Fibroblast of lung (primary cell): ENCODE data around the gene EFNB2. TPM values are rescaled to one million over a fixed set of nuclear protein-coding genes. Genes with fewer than 3 reads are reported as not detected.

Source experiments
- DNase-seq, 2 donors: peaks; one replicate each; pipeline versions ENCODE4 v3.0.0 to v3.0.0-alpha.2; 2010; ENCODE audit warnings: low read depth in 2 of 2
- H2AFZ ChIP-seq: 2 replicates; pipeline ENCODE4 v1.5.1; 2012; ENCODE audit warnings: low read length, control low read depth, inconsistent platforms
- H3K27ac ChIP-seq: 2 replicates; pipeline ENCODE4 v1.5.1; 2011; ENCODE audit warnings: low read length, control low read depth; ENCODE audit not compliant: insufficient read depth
- H3K27me3 ChIP-seq: 2 replicates; pipeline ENCODE4 v1.5.1; 2011; ENCODE audit warnings: mild to moderate bottlenecking, low read length; ENCODE audit not compliant: control insufficient read depth, insufficient read depth
- H3K36me3 ChIP-seq: 2 replicates; pipeline ENCODE4 v1.5.1; 2011; ENCODE audit warnings: low read length; ENCODE audit not compliant: control insufficient read depth, insufficient read depth
- H3K4me1 ChIP-seq: 2 replicates; pipeline ENCODE4 v1.5.1; 2011; ENCODE audit warnings: low read length; ENCODE audit not compliant: control insufficient read depth, insufficient read depth; ENCODE audit errors: extremely low read depth
- H3K4me2 ChIP-seq: 2 replicates; pipeline ENCODE4 v1.5.1; 2011; ENCODE audit warnings: low read length, control low read depth; ENCODE audit not compliant: insufficient read depth; ENCODE audit errors: extremely low read depth
- H3K4me3 ChIP-seq, 4 experiments: fragments of 200-600 bp in 1 of 4; sonication (generic) in 1 of 4; replicated peaks in 1 of 4; 2 replicates each; pipeline ENCODE4 v1.5.1; 2011 to 2016; ENCODE audit warnings: low read length in 4 of 4, low read depth in 3 of 4, mild to moderate bottlenecking in 3 of 4, control low read depth in 2 of 4, inconsistent platforms in 1 of 4, mixed read lengths in 1 of 4; ENCODE audit not compliant: insufficient read depth in 1 of 4; ENCODE audit errors: control extremely low read depth in 1 of 4
- H3K79me2 ChIP-seq: 2 replicates; pipeline ENCODE4 v1.5.1; 2012; ENCODE audit warnings: mild to moderate bottlenecking, low read length, inconsistent platforms; ENCODE audit not compliant: control insufficient read depth, insufficient read depth
- H3K9ac ChIP-seq: 2 replicates; pipeline ENCODE4 v1.5.1; 2011; ENCODE audit warnings: mild to moderate bottlenecking, low read length, control low read depth; ENCODE audit not compliant: insufficient read depth
- H3K9me3 ChIP-seq: 2 replicates; pipeline ENCODE4 v1.5.1; 2012; ENCODE audit warnings: low read depth, low read length; ENCODE audit not compliant: control insufficient read depth, insufficient read depth
- H4K20me1 ChIP-seq: 2 replicates; pipeline ENCODE4 v1.5.1; 2011; ENCODE audit warnings: low read length; ENCODE audit not compliant: control insufficient read depth, insufficient read depth; ENCODE audit errors: extremely low read depth
- EZH2 ChIP-seq: IDR thresholded peaks from 2 replicates; pipeline ENCODE4 v1.5.1; 2012; ENCODE audit warnings: low read length, control low read depth, mild to moderate bottlenecking; ENCODE audit errors: missing control alignments
- polyA plus RNA-seq, 2 donors: library from polyadenylated mRNA; depleted of rRNA in 1 of 2; stranded (reverse) in 1 of 2; unstranded in 1 of 2; fragments of >200 nt; gene quantifications; 2 replicates each; pipeline ENCODE4 v1.2.1, GENCODE V29; 2011 to 2012; ENCODE audit warnings: missing spikeins in 1 of 2
- total RNA-seq: library from RNA; depleted of rRNA; stranded (reverse); fragments of >200 nt; gene quantifications from 2 replicates; pipeline ENCODE4 v1.2.1, GENCODE V29; 2014
- TF ChIP-seq, protein P1 (sequence below), 2 donors: IDR thresholded peaks in 1 of 2; conservative IDR thresholded peaks in 1 of 2; 1 replicate in 1 of 2; 2 replicates in 1 of 2; pipeline ENCODE4 v1.5.1; 2011 to 2012; ENCODE audit warnings: low read length in 2 of 2, control low read depth in 1 of 2, inconsistent platforms in 1 of 2, low read depth in 1 of 2, mild to moderate bottlenecking in 1 of 2

EFNB2 gene
- total and polyA plus RNA-seq, 2 donors (not counting 1 experiment from before 2014, with no cell fraction given): 13.5 to 20.0 TPM

DNA sequence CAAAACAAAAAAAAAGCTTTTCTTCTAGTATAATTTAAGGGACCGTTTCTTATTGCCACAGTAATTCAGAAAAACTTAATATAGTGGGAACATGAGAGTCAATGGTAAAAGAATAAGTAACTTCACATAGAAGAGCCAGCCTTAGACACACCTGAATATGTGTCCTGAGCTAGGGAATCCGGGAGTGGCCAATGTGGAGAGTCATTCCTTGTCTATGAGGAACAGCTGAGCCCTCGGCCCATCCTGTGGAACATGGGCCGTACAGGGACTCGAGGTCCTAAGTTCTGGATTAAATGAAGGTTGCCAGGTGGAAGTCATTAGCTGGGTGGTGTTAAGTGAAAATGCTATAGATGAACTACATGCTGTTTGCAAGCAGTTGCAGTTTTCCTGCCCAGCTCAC, 32.2 kb downstream of the EFNB2 start:
- Histone ChIP-seq H3K27me3 (no peaks in the 10 kb centered on the region), H3K9ac (no peak overlapping the region), H2AFZ (no peak overlapping the region), H3K4me2 (no peak overlapping the region), H3K9me3 (no peaks in the 10 kb centered on the region), H3K4me1 (no peaks in the 10 kb centered on the region), H3K36me3 (no peaks in the 10 kb centered on the region), H3K27ac (no peak overlapping the region), H3K79me2 (no peaks in the 10 kb centered on the region), H3K4me3 (no peak overlapping the region), H4K20me1 (no peaks in the 10 kb centered on the region)
- peak in 1 of 2 donors; percentile 23 for DNase-seq
- TF ChIP-seq, protein P1, sequence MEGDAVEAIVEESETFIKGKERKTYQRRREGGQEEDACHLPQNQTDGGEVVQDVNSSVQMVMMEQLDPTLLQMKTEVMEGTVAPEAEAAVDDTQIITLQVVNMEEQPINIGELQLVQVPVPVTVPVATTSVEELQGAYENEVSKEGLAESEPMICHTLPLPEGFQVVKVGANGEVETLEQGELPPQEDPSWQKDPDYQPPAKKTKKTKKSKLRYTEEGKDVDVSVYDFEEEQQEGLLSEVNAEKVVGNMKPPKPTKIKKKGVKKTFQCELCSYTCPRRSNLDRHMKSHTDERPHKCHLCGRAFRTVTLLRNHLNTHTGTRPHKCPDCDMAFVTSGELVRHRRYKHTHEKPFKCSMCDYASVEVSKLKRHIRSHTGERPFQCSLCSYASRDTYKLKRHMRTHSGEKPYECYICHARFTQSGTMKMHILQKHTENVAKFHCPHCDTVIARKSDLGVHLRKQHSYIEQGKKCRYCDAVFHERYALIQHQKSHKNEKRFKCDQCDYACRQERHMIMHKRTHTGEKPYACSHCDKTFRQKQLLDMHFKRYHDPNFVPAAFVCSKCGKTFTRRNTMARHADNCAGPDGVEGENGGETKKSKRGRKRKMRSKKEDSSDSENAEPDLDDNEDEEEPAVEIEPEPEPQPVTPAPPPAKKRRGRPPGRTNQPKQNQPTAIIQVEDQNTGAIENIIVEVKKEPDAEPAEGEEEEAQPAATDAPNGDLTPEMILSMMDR (conservative IDR thresholded peaks at IDR 0.05 in 1 of 2, IDR thresholded peaks at IDR 0.05 in 1 of 2; ENCODE audit: low read depth in 1 of 2, low read length in 2 of 2): no peak
- TF ChIP-seq EZH2: no peak

DNA sequence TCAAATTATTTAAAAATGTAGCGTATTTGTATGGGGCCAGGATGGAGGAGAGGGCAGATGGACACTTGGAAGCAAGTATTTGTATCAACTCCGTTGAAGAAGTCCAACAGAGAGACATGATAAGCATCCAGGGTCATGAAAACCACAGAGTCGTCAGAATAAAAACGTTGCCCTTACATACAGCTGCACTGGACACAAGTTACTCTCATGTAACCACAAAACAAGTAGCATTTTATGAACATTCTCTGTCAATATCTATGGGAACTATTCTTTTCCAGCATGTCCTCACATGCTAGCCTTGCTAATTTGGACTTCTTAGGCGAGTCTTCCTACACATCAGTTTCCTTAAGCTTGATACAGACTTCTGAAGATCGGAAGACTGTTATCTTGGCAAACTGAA, 35.0 kb downstream of the EFNB2 start:
- peak in 1 of 2 donors; percentile 53 for DNase-seq

DNA sequence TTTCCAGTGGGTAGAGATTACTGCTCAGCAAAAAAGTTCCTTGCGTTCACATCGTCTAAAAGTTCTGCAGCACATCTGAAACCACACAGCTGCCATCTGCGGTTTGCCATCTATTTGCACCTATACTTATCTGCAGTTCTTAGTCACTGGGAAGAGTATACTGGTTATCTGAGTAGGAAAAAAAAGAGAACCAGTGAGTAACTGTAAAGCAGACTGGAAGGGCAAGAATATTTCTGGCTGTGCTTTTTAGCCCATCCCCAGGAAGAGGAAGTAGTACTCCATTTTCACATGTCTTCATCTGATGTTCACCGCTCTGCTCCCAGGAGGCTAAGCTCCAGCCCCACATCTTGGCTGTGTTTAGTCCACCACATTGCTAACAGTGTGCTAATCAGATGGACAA, 35.6 kb downstream of the EFNB2 start:
- peak in 1 of 2 donors; percentile 80 for DNase-seq
- H3K4me1 ChIP-seq: no peaks in the 10 kb centered on the region
- no peaks in the 10 kb centered on the region for H3K9me3 ChIP-seq
- H2AFZ ChIP-seq: no peak overlapping the region
- H3K4me2 ChIP-seq: no peak overlapping the region
- H3K79me2 ChIP-seq: no peaks in the 10 kb centered on the region
- H4K20me1 ChIP-seq: no peaks in the 10 kb centered on the region
- H3K27me3 ChIP-seq: no peaks in the 10 kb centered on the region
- no peak overlapping the region for H3K9ac ChIP-seq
- no peak overlapping the region for H3K4me3 ChIP-seq
- TF ChIP-seq, protein P1 (conservative IDR thresholded peaks at IDR 0.05 in 1 of 2, IDR thresholded peaks at IDR 0.05 in 1 of 2; ENCODE audit: low read depth in 1 of 2, low read length in 2 of 2): no peak
- no peak for TF ChIP-seq EZH2
- H3K36me3 ChIP-seq: no peaks in the 10 kb centered on the region
- no peak overlapping the region for H3K27ac ChIP-seq

More for the DNA sequence above, 35.0 kb downstream of the EFNB2 start:
- Histone ChIP-seq H3K27ac (no peak overlapping the region), H3K9me3 (no peaks in the 10 kb centered on the region), H3K79me2 (no peaks in the 10 kb centered on the region), H3K9ac (no peak overlapping the region), H4K20me1 (no peaks in the 10 kb centered on the region), H2AFZ (no peak overlapping the region), H3K27me3 (no peaks in the 10 kb centered on the region), H3K4me3 (no peak overlapping the region), H3K4me2 (no peak overlapping the region), H3K4me1 (no peaks in the 10 kb centered on the region), H3K36me3 (no peaks in the 10 kb centered on the region)
- TF ChIP-seq, protein P1 (conservative IDR thresholded peaks at IDR 0.05 in 1 of 2, IDR thresholded peaks at IDR 0.05 in 1 of 2; ENCODE audit: low read depth in 1 of 2, low read length in 2 of 2): no peak
- no peak for TF ChIP-seq EZH2
